Lower leg skin (tissue), 4 donors: Measurements from ENCODE around the gene BTBD7. TPM values are rescaled to one million over a fixed set of nuclear protein-coding genes. Genes with fewer than 3 reads are reported as not detected.

ENCODE experiments used
- DNase-seq, 2 donors: peaks; one replicate each; pipeline ENCODE4 v3.0.0-alpha.2; 2019; ENCODE audit warnings: low spot score in 2 of 2
- H3K4me3 ChIP-seq: fragments of 200-600 bp; sonication (generic); 2 replicates; pipeline ENCODE4 v1.5.1; 2017; ENCODE audit warnings: mild to moderate bottlenecking, low read depth; ENCODE audit not compliant: poor library complexity, severe bottlenecking
- CTCF ChIP-seq, 3 donors: fragments of 450-650 bp; IDR thresholded peaks; one replicate each; pipeline ENCODE4 v1.5.1; 2016; ENCODE audit warnings: antibody characterized with exemption in 3 of 3, mild to moderate bottlenecking in 3 of 3, moderate library complexity in 2 of 3
- POLR2A ChIP-seq, 2 donors: fragments of 450-650 bp; IDR thresholded peaks; one replicate each; pipeline ENCODE4 v1.6.1; 2016 to 2017; ENCODE audit warnings: antibody characterized with exemption in 2 of 2, mild to moderate bottlenecking in 1 of 2, moderate library complexity in 1 of 2
- WGBS, 2 donors: methylation state at CpG; one replicate each; pipeline ENCODE4 v1.1.5; 2018; 5-methylcytosine and 5-hydroxymethylcytosine counted together
- intact Hi-C: fragments of 100-400 bp; cut with DNase I; formaldehyde crosslinking; loops from one replicate; pipeline ENCODE4 v1.15.0; 2023; ENCODE audit warnings: low total_unique reads
- total RNA-seq, 4 donors: library from RNA; depleted of rRNA; stranded (reverse); fragments of >200 nt; gene quantifications; one replicate each; pipeline ENCODE4 v1.1.0, GENCODE V29; 2016

The BTBD7 gene
- total RNA-seq, 4 donors from 2014 or later = 19.7 to 114 (median 25.7) TPM

GRCh38 chr14:93281937-93282336 lies 50.9 kb downstream of the BTBD7 start:
- DNase-seq = no peak
- no peak for TF ChIP-seq POLR2A (IDR thresholded peaks at IDR 0.05)
- no peak for TF ChIP-seq CTCF (IDR thresholded peaks at IDR 0.05)
- 85 to 93% methylated on average over 1 of the region's 1 CpG for WGBS, 2 donors
- intact Hi-C loops = no loop called here
- H3K4me3 ChIP-seq = no peak overlapping the region

GRCh38 chr14:93280743-93281142 lies 52.1 kb downstream of the BTBD7 start:
- no peak overlapping the region for H3K4me3 ChIP-seq
- no peak for TF ChIP-seq POLR2A (IDR thresholded peaks at IDR 0.05)
- TF ChIP-seq CTCF (IDR thresholded peaks at IDR 0.05) = no peak
- intact Hi-C loops = no loop called here
- 97% methylated on average over 5 of the region's 5 CpGs for WGBS, 2 donors
- DNase-seq = no peak

DNA sequence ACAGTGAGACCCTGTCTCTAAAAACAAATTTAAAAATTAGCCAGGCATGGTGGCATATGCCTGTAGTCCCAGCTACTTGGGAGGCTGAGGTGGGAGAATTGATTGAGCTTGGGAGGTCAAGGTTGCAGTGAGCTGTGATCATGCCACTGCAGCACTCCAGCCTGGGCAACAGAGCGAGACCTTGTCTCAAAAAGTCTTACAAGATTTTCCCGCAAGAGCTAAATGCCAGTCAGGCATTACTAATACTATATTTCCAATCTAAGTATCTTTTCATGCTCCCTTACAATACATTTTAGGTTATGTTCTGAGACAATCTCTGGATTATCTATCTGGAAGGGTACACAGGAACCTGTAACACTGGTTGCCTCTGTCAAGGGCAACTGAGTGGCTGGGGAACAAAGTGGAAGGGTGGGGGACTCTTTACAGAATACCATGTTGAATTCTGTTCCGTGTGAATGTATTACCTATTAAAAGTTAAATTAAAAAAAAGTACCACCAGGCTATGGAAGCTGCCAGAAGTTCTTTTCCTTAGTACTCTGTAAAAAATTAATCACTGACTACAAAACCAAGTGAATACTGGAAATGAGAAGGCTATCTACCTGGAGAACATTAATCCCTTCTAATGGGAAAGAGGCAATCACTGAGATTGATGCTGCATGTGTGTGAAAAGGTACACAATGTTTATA lies 56.7 kb downstream of the BTBD7 start:
- no peak overlapping the region for H3K4me3 ChIP-seq
- intact Hi-C loops = no loop called here
- no peak for DNase-seq
- 90 to 97% methylated on average over 3 of the region's 3 CpGs for WGBS, 2 donors
- TF ChIP-seq CTCF (IDR thresholded peaks at IDR 0.05) (no peak), POLR2A (IDR thresholded peaks at IDR 0.05) (no peak)

DNA sequence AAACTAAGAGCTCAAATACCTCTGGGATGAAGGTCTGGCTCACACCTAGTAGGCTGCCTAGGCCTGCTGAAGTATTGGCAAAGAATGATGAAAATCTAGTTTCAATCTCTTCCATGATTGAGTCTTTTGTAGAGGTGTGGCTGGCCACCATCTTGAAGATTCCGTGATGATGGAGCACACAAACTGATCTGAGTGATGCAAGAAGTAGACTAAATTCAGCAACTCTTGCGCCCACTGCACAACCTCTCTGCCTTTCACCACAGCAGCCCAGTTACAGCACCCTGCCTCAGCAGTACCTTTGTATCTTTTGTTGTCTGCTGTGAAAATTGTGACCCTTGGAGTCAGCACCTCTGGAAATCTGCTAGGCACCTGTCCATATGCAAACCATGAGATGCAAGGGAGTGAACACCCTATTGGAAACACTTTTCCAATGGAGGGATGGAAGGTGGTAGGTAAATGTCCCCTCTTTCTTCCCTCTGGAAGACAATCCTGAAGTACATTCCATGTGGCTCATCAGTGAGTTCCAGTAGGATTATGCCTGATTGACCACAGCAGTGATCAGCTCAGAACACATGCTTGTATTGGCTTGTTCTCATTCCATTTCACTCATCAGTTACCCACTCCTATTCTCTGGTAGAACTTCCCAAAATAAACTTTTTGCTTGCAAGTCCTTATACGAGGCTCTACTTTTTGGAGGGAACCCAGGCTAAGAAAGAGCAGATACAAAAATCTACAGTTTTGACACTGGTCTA lies 58.6 kb downstream of the BTBD7 start:
- intact Hi-C loops = no loop called here
- 95 to 96% methylated on average over 3 of the region's 3 CpGs for WGBS, 2 donors
- TF ChIP-seq POLR2A (IDR thresholded peaks at IDR 0.05) (no peak), CTCF (IDR thresholded peaks at IDR 0.05) (no peak)
- H3K4me3 ChIP-seq = no peak overlapping the region
- DNase-seq = no peak

DNA sequence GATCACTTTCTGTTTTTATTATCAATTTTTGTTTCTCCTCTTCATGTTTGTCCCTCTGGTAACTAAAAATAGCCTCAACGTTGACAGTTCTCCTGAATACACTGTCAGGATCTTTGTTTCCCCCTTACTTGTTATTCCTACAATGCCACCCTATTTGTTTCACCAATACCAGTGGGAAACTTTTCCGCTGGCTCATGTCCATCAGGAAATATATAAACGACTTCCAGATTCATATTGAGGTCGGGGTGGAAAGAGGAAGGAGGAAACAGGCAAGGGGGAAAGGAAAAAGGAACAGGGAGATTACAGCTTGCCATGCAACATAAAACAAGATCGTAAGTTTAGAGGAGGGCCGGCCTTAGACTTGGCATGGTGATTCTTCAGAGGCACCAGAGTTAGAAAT lies 61.7 kb downstream of the BTBD7 start:
- TF ChIP-seq CTCF (IDR thresholded peaks at IDR 0.05) (no peak), POLR2A (IDR thresholded peaks at IDR 0.05) (no peak)
- intact Hi-C loops = no loop called here
- H3K4me3 ChIP-seq = no peak overlapping the region
- no peak for DNase-seq
- WGBS, 2 donors = 53 to 58% methylated on average over 6 of the region's 6 CpGs
